Gastrocnemius medialis (tissue), 4 donors: ENCODE measurements around the gene SLC26A9. TPM values are rescaled to one million over a fixed set of nuclear protein-coding genes. Genes with fewer than 3 reads are reported as not detected.

Experiments used
- ATAC-seq, 2 donors: fragments of 150-250 bp; one replicate each; pipeline ENCODE4 v1.9.1; 2016
- DNase-seq, 2 donors: peaks; one replicate each; pipeline ENCODE4 v3.0.0-alpha.2; 2019
- H3K27ac ChIP-seq, 4 donors: fragments of 200-600 bp; sonication (generic); 1 replicate in 1 of 4; 2 replicates in 3 of 4; pipeline ENCODE4 v1.5.1; 2016 to 2018; ENCODE audit warnings: mild to moderate bottlenecking in 2 of 4, moderate library complexity in 1 of 4
- H3K27me3 ChIP-seq, 3 donors: fragments of 200-600 bp; sonication (generic) in 2 of 3; 1 replicate in 1 of 3; 2 replicates in 2 of 3; pipeline versions ENCODE4 v1.5.1 to v1.6.0; 2016 to 2019; ENCODE audit warnings: mild to moderate bottlenecking in 1 of 3, moderate library complexity in 1 of 3
- H3K36me3 ChIP-seq, 2 donors: fragments of 200-600 bp; sonication (generic) in 1 of 2; one replicate each; pipeline ENCODE4 v1.5.1; 2017 to 2018
- H3K4me1 ChIP-seq, 2 donors: fragments of 200-600 bp; sonication (generic) in 1 of 2; one replicate each; pipeline ENCODE4 v1.5.1; 2016 to 2017; ENCODE audit warnings: mild to moderate bottlenecking in 2 of 2
- H3K4me3 ChIP-seq, 4 donors: fragments of 200-600 bp; sonication (generic) in 3 of 4; 1 replicate in 1 of 4; 2 replicates in 3 of 4; pipeline ENCODE4 v1.5.1; 2016 to 2019; ENCODE audit warnings: mild to moderate bottlenecking in 2 of 4
- H3K9me3 ChIP-seq, 3 donors: fragments of 200-600 bp; sonication (generic) in 2 of 3; 1 replicate in 1 of 3; 2 replicates in 2 of 3; pipeline ENCODE4 v1.5.1; 2016 to 2019
- CTCF ChIP-seq, 5 experiments: fragments of 450-650 bp in 3 of 5; fragments of 200-600 bp in 2 of 5; sonication (generic) in 2 of 5; IDR thresholded peaks in 4 of 5; conservative IDR thresholded peaks in 1 of 5; 1 replicate in 4 of 5; 2 replicates in 1 of 5; pipeline ENCODE4 v1.5.1; 2016 to 2019; ENCODE audit warnings: antibody characterized with exemption in 5 of 5, mild to moderate bottlenecking in 3 of 5, moderate library complexity in 3 of 5
- POLR2A ChIP-seq, 2 donors: fragments of 450-650 bp; IDR thresholded peaks; one replicate each; pipeline ENCODE4 v1.6.1; 2017; ENCODE audit warnings: antibody characterized with exemption in 2 of 2, mild to moderate bottlenecking in 2 of 2, moderate library complexity in 2 of 2
- in situ Hi-C, 4 donors: fragments of 200-750 bp; cut with MboI; loops; one replicate each; pipeline versions ENCODE4 v1.15.0 to v1.8.0; 2017; ENCODE audit warnings: low sequenced_read_pairs in 4 of 4
- intact Hi-C: fragments of 100-400 bp; cut with DNase I; formaldehyde crosslinking; loops from one replicate; pipeline ENCODE4 v1.15.1; 2023; ENCODE audit warnings: low total_unique reads
- total RNA-seq, 4 donors: library from RNA; depleted of rRNA; stranded (reverse); fragments of >200 nt; gene quantifications; one replicate each; pipeline versions ENCODE4 v1.1.0 to v1.2.3, GENCODE V29; 2016

SLC26A9 gene
- total RNA-seq, 4 donors from 2014 or later, result 0.10 to 0.32 (median 0.26) TPM

- no peaks in the 10 kb centered on the region for H3K36me3 ChIP-seq
- ATAC-seq, result no peak
- no peak overlapping the region for H3K4me3 ChIP-seq
- DNase-seq, result no peak
- no peak for TF ChIP-seq CTCF (IDR thresholded peaks at IDR 0.05 in 4 of 5, conservative IDR thresholded peaks at IDR 0.05 in 1 of 5)
- TF ChIP-seq POLR2A (IDR thresholded peaks at IDR 0.05), result no peak
- no peaks in the 10 kb centered on the region for H3K9me3 ChIP-seq
- H3K27me3 ChIP-seq, result no peaks in the 10 kb centered on the region
- no peaks in the 10 kb centered on the region for H3K4me1 ChIP-seq
- no peak overlapping the region for H3K27ac ChIP-seq
- in situ Hi-C loops, result no loop called here
- intact Hi-C loops, result no loop called here
Measured at GRCh38 chr1:205934788-205935187, 8.5 kb downstream of the SLC26A9 start.

- H3K36me3 ChIP-seq, result no peaks in the 10 kb centered on the region
- TF ChIP-seq CTCF (IDR thresholded peaks at IDR 0.05 in 4 of 5, conservative IDR thresholded peaks at IDR 0.05 in 1 of 5) (no peak), POLR2A (IDR thresholded peaks at IDR 0.05) (no peak)
- H3K4me1 ChIP-seq, result no peaks in the 10 kb centered on the region
- no peaks in the 10 kb centered on the region for H3K9me3 ChIP-seq
- no peak overlapping the region for H3K4me3 ChIP-seq
- intact Hi-C loops (no loop called here), in situ Hi-C loops (no loop called here)
- no peak for DNase-seq
- peak in 1 of 2 donors; percentile 44 for ATAC-seq
- H3K27me3 ChIP-seq, result no peaks in the 10 kb centered on the region
- no peak overlapping the region for H3K27ac ChIP-seq
Measured at GRCh38 chr1:205933671-205934618, 9.3 kb downstream of the SLC26A9 start.

GRCh38 chr1:205932776-205933175 is 10.5 kb downstream of the SLC26A9 start:
- in situ Hi-C loops (no loop called here), intact Hi-C loops (no loop called here)
- no peak for ATAC-seq
- no peaks in the 10 kb centered on the region for H3K4me1 ChIP-seq
- H3K27ac ChIP-seq, result no peak overlapping the region
- TF ChIP-seq CTCF (IDR thresholded peaks at IDR 0.05 in 4 of 5, conservative IDR thresholded peaks at IDR 0.05 in 1 of 5), result no peak
- H3K27me3 ChIP-seq, result no peaks in the 10 kb centered on the region
- H3K36me3 ChIP-seq, result no peaks in the 10 kb centered on the region
- H3K9me3 ChIP-seq, result no peaks in the 10 kb centered on the region
- no peak overlapping the region for H3K4me3 ChIP-seq
- no peak for DNase-seq

GRCh38 chr1:205930799-205931281 is 12.4 kb downstream of the SLC26A9 start:
- no peaks in the 10 kb centered on the region for H3K9me3 ChIP-seq
- no peaks in the 10 kb centered on the region for H3K36me3 ChIP-seq
- no peak overlapping the region for H3K27ac ChIP-seq
- H3K4me1 ChIP-seq, result no peaks in the 10 kb centered on the region
- TF ChIP-seq POLR2A (IDR thresholded peaks at IDR 0.05), result no peak
- TF ChIP-seq CTCF (IDR thresholded peaks at IDR 0.05 in 4 of 5, conservative IDR thresholded peaks at IDR 0.05 in 1 of 5), result no peak
- in situ Hi-C loops (no loop called here), intact Hi-C loops (no loop called here)
- ATAC-seq (no peak), DNase-seq (no peak)
- H3K4me3 ChIP-seq, result no peak overlapping the region
- no peaks in the 10 kb centered on the region for H3K27me3 ChIP-seq
